ENCODE measurements around the gene SPHK1.

DNA sequence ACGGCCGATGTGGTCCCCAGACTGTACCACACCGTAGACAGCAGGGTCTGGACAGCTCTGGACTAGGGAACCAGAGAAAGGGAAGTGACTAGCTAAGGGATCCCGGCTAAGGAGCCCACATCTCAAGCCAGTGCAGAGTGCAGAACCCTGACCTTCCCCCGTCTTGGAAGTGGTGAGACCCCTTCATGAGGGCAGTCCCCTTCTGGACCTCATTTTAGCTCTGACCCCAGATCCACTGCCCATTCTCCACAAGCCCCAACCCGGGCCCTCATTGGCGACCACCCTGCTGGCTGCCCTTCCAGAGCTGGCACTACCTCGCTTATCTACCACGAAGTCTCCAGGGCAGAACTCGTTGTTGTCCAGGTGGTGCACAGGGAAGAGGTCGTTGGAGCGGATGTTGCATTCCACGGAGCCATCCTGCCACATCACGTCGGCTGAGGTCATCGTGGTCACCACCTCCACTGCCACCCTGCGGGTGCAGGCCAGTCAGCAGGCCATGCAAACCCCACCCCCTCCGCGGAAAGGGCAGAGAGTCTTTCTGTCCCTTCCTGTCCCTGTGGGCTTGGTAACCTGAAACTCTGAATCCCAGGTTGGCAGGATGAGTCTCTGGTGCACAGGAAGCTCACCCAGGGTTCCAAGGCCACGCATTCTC lies 14.2 kb downstream of the SPHK1 start:
- TF ChIP-seq, protein P1, sequence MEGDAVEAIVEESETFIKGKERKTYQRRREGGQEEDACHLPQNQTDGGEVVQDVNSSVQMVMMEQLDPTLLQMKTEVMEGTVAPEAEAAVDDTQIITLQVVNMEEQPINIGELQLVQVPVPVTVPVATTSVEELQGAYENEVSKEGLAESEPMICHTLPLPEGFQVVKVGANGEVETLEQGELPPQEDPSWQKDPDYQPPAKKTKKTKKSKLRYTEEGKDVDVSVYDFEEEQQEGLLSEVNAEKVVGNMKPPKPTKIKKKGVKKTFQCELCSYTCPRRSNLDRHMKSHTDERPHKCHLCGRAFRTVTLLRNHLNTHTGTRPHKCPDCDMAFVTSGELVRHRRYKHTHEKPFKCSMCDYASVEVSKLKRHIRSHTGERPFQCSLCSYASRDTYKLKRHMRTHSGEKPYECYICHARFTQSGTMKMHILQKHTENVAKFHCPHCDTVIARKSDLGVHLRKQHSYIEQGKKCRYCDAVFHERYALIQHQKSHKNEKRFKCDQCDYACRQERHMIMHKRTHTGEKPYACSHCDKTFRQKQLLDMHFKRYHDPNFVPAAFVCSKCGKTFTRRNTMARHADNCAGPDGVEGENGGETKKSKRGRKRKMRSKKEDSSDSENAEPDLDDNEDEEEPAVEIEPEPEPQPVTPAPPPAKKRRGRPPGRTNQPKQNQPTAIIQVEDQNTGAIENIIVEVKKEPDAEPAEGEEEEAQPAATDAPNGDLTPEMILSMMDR (IDR thresholded peaks at IDR 0.05; ENCODE audit: low read depth, low read length), result no peak
- no peak for TF ChIP-seq EZH2phosphoT487 (IDR thresholded peaks at IDR 0.05; ENCODE audit: low read depth)

Data from OCI-LY3 (cell line).